GM19455 (cell line): ENCODE data around the gene TRMT112.

ENCODE experiments used
- ATAC-seq: cut with Tn5 transposase; IDR thresholded peaks from one replicate; pipeline ENCODE4 v1.9.1; 2021; ENCODE audit not compliant: unreplicated experiment

TRMT112 gene

DNA sequence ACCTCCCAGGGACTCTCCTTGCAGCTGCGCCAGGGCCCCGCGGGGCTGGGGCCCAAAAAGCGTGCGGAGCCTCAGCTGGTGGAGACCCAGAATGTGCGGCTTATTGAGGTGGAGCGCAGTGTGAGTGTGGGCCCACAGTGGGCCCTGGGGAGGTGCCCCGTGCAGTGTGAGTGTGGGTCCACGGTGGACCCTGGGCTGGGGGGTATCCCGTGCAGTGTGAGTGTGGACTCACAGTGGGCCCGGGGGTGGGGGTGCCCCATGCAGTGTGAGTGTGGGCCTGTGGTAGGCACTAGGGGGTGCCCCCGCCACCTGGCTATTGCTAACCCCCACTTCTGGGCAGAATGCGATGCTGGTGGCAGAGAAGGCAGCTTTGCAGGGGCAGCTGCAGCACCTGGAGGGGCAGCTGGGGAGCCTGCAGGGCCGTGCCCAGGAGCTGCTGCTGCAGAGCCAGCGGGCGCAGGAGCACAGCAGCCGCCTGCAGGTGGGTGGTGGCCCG, 33.8 kb upstream of the TRMT112 start:
- no peak for ATAC-seq

DNA sequence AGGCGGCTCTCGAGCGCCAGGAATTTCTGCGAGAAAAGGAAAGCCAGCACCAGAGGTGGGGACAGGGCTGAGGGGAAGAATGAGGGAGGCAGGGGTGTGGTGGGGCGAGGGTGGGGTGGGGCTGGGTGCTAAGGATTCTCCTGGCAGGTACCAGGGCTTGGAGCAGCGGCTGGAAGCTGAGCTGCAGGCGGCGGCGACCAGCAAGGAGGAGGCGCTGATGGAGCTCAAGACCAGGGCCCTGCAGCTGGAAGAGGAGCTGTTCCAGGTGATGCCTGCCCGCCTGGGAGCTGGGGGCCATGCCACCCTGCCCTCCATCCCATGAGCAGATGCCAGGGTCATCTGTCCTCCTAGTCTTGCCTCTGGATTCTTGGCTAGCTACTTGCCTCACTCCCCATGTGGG, 32.0 kb upstream of the TRMT112 start:
- ATAC-seq, result no peak

DNA sequence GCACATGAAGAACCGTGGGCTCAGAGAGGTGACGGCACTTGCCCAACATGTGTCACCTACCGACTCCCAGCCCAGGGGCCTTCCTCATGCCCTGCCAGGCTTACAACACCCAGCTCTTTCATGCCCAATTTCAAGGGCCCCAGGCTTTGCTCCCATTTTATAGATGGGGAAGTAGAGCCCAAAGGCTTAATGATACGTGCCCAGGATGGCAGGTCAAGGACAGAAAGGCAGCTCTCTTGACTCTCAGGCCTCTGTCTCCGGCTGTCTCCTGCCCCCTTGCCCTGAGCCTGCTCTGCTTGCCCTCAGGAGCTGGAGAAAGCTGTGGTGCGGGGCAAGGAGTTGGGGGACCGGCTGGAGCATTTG, 31.6 kb upstream of the TRMT112 start:
- no peak for ATAC-seq

DNA sequence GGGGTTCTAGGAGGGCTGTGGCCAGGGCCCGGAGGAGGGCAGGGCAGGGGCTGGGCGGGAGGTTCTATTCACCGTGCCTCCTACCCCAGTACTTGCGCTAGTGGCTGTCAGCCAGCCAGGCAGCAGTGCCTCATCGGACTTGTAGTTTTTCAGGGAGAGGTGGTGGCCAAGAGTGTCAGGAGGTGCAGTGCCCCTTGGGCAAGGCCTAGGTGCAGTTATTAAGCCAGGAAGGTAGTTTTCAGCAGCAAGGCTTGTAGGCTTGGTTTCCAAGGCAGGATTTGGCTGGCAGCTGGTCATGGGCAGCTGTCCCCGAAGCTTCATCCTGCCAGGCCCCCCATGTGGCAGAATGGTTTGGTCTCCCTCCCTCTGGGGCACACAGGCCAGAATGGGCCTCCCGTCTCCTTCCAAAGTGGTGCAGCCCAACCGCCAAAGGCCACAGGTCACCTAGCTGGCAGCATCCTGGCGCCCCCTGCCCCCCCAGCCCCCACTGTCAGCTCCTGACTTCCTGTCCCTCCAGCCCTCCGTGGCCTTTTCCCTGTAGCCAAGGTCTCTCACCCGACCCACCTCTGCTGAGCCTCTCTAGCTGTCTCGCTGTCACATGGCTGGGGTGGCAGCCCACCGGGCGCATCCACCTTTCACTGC, 31.1 kb upstream of the TRMT112 start:
- ATAC-seq, result no peak

DNA sequence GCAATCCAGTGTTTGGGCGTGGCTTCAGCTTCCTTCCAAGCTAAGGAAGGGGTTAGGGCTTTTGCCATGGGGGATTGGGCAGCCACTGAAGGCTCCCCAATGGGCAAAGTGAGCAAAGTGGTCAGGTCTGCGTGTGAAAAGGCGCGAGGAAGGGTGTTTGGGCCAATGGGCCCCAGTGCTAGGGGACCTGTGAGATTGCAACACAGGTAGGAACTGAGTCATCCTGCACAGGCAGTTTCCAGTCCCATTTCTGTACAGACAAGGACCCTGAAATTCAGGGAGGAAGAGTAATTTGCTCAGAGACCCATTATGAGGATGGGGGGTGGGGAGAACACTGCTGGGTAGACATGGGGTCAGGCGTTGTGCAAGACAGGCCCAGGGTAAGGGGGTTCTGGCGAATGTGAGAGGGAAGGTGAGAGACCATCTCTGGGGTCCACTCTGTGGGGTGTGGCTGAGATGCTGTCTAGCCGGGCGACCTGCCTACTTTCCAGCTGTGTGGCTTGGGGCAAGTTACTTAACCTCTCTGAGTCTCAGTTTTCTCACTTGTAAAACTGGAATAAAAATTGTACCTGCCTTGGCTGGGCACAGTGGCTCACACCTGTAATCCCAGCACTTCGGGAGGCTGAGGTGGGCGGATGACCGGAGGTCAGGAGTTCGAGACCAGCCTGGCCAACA, 30.0 kb upstream of the TRMT112 start:
- no peak for ATAC-seq

DNA sequence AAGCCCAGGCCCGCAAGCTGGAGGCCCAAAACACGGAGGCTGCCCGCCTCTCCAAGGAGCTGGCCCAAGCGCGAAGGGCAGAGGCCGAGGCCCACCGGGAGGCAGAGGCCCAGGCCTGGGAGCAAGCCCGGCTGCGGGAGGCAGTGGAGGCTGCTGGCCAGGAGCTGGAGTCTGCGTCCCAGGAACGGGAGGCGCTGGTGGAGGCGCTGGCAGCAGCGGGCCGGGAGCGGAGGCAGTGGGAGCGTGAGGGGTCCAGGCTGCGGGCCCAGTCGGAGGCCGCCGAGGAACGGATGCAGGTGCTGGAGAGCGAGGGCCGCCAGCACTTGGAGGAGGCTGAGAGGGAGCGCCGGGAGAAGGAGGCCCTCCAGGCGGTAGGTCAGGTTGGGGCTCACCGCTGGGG, 27.4 kb upstream of the TRMT112 start:
- ATAC-seq, result no peak

DNA sequence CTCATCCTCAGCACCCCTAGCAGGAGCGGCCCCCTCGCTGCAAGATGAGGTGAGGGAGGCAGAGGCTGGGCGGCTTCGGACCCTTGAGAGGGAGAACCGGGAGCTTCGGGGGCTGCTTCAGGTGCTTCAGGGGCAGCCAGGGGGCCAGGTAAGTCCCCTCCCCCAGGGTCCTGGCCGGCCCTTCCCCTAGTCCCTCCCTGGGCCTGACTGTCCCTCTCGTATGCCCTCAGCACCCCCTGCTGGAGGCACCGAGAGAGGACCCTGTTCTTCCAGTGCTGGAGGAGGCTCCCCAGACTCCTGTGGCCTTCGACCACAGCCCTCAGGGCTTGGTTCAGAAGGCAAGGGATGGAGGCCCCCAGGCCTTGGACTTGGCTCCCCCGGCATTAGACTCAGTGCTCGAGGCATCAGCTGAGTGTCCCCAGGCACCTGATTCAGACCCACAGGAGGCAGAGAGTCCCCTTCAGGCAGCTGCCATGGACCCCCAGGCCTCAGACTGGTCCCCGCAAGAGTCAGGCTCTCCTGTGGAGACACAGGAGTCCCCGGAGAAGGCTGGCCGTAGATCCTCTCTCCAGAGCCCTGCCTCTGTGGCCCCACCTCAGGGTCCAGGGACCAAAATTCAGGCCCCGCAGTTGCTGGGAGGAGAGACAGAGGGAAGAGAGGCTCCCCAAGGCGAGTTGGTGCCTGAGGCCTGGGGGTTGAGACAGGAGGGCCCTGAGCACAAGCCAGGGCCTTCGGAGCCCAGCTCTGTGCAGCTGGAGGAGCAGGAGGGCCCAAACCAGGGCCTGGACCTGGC, 26.6 kb upstream of the TRMT112 start:
- ATAC-seq, result no peak

DNA sequence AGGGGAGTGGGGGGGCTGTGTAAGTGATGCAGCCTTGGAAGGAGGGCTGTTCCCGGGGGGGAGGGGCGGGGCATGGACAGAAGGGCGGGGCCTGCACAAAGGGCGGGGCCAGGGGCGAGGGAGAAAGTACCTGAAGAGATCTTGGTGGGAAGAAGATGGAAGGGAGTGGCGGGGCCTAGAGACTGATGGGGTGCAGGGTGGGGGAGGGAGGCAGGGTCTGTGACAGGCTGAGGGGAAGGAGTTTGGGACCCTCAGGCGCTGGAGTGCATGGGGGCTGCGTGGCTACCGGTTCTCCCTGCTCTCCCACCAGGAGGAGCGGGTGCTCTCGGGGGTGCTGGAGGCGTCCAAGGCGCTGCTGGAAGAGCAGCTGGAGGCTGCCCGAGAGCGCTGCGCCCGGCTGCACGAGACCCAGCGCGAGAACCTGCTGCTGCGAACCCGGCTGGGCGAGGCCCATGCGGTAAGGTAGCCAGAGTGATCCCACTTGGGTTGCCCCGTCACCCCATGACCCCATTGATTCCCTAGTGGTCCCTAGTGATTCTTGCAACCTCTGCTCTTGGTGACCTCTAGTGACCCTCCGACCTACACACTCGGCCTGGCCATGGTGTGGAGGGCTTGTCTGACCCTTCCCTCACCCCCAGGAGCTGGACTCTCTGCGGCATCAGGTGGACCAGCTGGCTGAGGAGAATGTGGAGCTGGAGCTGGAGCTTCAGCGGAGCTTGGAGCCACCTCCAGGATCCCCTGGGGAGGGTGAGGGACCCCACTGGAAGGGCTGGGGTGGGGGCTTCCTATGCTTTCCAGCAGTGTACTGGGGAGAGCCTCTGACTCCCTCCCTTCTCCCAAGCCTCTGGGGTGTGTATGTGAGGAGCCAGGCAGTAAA, 25.7 kb upstream of the TRMT112 start:
- ATAC-seq, result no peak

DNA sequence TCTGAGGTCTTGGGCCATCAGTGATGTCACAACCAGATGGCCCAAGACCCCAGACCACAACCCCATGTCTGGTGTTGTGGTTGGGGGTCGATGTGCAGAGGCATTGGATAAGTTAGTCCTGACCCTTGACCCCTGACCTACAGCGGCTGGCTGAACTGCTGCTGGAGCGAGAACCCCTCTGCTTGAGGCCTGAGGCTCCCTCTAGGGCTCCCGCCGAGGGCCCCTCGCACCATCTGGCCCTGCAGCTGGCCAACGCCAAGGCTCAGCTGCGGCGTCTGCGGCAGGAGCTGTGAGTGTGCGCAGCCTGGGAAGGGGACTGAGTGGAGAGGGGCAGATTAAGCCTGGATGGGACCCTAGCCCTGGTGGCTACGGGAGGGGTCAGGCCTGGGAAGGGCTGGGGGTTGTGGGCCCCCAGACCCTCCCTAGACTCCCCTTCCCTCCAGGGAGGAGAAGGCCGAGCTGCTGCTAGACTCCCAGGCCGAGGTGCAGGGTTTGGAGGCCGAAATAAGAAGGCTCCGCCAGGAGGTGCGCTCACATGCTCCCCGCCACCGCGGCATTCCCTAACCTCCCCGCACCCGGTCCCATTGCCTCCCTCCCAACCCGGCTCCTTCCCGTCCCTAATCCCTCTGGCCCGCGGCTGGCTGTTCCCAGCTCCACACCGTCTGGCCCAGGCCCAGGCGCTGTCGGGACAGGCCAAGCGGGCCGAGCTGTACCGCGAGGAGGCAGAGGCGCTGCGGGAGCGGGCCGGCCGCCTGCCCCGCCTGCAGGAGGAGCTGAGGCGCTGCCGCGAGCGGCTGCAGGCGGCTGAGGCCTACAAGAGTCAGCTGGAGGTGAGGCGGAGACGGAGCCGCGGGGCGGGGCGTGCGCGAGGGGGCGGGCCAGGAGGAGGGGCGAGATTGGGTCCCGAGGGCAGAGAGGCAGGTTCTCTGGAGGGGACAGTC, 24.8 kb upstream of the TRMT112 start:
- ATAC-seq, result peak; percentile 39

DNA sequence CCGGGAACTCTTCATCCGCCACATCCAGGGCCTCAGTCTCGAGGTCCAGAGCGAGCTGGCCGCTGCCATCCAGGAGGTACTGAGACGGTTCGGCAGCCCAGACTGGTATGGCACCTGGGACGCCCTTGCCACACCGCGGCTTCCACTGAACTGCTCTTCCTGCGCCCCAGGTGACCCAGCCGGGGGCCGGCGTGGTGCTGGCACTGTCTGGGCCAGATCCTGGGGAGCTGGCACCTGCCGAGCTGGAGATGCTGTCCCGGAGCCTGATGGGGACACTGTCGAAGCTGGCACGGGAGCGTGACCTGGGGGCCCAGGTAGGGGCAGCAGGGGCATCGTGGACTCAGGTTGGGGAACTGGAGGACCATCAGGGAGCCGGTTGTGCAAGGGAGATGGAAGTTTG, 24.1 kb upstream of the TRMT112 start:
- no peak for ATAC-seq

DNA sequence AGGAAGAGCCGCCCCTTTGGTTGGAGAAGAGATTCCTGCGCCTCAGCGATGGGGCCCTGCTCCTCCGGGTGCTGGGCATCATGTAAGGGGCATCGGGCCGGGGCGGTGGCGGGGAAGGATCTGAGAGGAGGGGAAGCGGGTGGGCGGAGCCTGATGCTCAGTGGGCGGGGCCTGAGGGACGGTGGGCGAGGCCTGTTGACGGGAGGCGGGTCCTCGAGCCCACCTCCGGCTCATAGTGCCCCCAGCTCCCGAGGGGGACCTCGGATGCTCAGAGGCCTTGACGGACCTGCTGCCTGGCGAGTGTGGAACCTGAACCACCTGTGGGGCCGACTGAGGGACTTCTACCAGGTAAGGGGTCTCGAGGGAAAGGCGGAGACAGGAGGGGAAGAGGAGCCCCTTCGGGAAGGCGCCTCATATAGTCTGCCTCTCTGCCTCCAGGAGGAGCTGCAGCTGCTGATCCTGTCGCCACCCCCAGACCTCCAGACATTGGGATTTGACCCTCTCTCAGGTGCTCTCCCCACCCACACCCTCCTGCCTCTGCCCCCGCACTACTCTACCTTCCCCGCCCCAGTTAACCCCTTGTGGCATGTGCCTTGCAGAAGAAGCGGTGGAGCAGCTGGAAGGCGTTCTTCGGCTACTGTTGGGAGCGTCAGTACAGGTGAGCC, 23.4 kb upstream of the TRMT112 start:
- no peak for ATAC-seq

DNA sequence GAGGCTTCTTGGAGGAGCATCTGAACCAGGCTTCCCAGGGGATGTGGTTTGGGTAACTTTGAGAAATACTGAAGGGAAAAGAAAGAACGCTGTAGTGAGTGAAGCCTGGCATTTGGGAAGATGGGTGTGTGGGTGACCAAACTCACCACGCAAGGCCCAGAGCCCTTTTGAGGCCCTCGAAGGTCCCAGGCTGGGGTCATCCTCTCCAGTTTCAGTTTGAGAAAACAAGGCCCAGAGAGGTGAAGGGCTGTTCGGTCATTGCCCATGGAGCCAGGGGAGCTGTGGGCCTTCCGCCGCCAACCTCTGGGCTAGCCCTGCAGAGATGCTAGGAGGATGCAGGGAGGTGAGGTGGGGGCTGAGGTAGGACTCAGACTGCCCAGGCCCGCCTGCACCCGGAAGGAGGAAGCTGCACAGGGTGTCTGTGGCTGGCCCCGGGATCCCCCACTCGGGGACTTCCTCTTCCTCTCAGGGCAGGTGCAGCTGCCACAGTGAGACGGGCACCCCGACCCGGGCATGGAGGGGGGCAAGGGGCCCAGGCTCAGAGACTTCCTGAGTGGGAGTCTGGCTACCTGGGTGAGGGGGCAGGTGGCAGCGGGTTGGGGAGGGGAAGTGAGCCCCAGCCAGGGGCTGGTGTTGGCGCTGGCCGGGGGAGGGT, 22.5 kb upstream of the TRMT112 start, which contains the start of gene CCDC88B:
TSS of gene CCDC88B (plus strand) at position 451 of the 655 bp plus-strand sequence. CDS start at position 514, 63 bp downstream.
- peak; percentile 49 for ATAC-seq

DNA sequence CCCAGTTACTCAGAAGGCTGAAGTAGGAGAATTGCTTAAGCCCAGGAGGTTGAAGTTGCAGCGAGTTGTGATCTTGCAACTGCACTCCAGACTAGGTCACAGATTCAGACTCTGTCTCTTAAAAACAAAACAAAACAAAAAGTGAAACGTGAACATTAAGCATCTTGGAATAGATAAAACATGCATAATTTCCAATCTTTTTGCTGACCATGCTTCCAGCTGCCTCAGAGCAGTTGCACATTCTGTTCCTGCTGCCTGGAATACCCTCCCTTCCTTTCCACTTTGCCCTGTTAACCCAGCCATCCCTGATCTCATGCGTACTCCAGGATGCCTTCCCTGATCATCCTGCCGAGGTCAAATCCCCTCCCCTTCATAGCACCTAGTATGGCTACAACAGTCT, 21.9 kb upstream of the TRMT112 start:
- no peak for ATAC-seq

DNA sequence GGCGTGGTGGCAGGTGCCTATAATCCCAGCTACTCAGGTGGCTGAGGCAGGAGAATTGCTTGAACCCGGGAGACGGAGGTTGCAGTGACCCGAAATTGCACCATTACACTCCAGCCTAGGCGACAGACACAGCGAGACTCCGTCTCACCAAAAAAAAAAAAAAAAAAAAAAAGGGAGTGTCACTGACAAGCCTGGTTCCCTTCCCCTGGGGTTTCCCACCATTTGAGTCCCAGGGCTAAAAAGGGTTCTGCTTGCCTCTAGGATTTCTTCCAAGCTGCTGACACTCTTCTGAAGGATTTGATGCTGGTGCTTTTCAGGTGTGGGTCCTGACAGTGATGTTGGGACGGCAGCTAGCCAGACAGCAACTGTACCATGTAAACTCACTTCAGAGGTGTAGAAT, 21.4 kb upstream of the TRMT112 start:
- no peak for ATAC-seq

DNA sequence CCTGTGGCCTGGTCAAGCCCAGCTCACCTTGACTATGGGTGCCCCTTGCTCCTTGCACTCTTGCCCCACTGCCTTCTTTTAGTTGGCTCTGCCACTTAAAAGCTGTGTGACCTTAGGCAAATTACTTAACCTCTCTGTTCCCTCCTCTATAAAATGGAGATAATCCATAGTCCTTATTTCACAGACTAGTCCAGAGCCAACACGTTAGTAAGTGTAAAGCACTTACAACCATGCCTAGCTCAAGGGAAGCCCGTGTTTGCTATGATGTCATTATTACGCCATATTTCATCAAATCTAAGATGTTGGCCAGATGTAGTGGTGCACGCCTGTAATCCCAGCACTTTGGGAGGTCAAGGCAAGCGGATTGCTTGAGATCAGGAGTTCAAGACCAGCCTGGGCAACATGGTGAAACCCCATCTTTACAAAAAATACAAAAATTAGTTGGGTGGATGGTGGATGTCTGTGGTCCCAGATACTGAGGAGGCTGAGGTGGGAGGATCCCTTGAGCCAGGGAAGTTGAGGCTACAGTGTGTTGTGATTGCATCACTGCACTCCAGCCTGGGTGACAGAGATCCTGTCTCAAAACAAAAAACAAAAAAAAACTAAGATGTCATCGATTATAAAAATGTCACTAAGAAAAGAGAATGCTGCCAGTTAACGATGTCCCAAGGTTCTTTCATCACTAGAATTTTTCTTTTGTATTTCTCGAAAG, 20.3 kb upstream of the TRMT112 start:
- ATAC-seq, result no peak

DNA sequence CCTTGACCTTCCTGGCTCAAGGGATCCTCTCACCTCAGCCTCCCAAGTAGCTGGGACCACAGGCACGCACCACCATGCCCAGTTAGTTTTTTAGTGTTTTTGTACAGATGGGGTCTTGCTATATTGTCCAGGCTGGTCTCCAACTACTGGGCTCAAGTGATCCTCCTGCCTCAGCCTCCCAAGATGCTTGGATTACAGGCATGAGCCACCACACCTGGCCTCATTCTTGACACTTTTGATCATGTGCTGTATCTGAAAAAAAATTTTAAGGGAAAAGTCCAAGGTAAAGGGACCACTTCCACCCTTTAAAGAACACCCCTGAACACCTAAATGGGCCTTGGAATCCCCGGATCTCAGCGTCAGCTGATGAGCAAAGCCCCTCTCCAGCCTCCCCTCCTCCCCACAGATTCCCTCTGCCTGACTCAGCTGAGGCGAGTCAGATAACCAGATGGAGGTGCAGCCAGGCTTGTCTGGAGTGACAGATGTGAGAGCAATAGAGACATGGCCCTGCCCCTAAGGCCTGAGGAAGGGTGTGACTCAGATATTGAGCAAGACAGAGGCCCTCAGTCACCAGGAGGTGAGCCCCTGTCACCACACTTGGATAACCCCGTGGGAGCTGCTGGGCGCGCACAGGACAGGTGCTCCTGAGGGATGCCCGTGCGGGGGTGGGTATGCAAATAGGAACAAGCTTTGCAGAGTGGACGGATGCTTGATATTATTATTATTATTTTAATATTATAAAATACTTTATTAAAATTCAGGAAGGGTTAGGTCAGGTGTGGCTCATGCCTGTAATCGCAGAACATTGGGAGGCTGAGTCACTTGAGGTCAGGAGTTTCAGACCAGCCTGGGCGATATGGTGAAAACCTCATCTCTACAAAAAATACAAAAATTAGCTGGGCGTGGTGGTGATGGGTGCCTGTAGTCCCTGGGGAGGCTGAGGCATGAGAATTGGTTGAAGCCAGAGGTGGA, 17.7 kb upstream of the TRMT112 start:
- ATAC-seq, result peak; percentile 74

DNA sequence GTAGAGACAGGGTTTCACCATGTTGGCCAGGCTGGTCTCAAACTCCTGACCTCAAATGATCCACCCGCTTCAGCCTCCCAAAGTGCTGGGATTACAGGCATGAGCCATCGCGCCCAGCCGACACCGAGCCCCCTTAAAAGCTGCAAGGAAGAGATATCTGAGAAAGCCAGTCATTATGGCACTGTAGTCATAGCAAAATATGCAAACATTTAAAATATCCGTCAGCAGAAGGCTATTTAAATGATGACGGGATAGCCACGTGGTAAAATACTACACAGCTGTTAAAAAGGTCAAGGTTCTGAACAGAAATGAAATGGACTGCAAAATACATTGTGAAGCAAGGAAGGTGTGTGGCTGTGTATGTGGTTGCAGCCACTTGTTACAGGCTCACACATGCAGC, 16.2 kb upstream of the TRMT112 start:
- no peak for ATAC-seq
